ENCODE data around the gene ZNF415.

DNA sequence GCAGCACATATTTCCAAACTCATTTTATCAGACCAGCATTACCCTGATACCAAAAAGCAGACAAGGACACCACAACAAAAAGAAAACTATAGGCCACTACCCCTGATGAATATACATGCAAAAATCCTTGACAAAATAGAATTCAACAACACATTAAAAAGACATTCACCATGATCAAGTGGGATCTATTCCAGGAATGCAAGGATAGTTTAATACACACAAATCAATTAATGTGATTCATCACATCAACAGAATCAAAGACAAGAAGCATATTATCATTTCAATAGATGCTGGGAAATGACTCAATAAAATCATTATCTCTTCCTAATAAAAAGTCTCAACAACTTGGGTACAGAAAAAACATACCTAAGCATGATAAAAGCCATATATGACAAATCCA is 14.9 kb upstream of the ZNF415 start:
- TF ChIP-seq, protein P1, sequence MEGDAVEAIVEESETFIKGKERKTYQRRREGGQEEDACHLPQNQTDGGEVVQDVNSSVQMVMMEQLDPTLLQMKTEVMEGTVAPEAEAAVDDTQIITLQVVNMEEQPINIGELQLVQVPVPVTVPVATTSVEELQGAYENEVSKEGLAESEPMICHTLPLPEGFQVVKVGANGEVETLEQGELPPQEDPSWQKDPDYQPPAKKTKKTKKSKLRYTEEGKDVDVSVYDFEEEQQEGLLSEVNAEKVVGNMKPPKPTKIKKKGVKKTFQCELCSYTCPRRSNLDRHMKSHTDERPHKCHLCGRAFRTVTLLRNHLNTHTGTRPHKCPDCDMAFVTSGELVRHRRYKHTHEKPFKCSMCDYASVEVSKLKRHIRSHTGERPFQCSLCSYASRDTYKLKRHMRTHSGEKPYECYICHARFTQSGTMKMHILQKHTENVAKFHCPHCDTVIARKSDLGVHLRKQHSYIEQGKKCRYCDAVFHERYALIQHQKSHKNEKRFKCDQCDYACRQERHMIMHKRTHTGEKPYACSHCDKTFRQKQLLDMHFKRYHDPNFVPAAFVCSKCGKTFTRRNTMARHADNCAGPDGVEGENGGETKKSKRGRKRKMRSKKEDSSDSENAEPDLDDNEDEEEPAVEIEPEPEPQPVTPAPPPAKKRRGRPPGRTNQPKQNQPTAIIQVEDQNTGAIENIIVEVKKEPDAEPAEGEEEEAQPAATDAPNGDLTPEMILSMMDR (IDR thresholded peaks at IDR 0.05), result no peak
- no peak for TF ChIP-seq POLR2A (IDR thresholded peaks at IDR 0.05)
